GM18507 (cell line): ENCODE data around the gene STATH.
"Not testable (repeated sequence)": the region's sequence is repeated elsewhere in the genome, so short reads cannot be mapped to it uniquely, and the experiment has no call there.

ENCODE experiments used
- DNase-seq: peaks from one replicate; pipeline ENCODE4 v3.0.0; 2011; ENCODE audit warnings: low read depth; ENCODE audit not compliant: insufficient read length; ENCODE audit errors: extremely low spot score
- FAIRE-seq: peaks from 2 replicates; lab custom pipeline; 2011; peaks lifted over from hg19 to GRCh38; lab: Jason Lieb, UNC

STATH gene

DNA sequence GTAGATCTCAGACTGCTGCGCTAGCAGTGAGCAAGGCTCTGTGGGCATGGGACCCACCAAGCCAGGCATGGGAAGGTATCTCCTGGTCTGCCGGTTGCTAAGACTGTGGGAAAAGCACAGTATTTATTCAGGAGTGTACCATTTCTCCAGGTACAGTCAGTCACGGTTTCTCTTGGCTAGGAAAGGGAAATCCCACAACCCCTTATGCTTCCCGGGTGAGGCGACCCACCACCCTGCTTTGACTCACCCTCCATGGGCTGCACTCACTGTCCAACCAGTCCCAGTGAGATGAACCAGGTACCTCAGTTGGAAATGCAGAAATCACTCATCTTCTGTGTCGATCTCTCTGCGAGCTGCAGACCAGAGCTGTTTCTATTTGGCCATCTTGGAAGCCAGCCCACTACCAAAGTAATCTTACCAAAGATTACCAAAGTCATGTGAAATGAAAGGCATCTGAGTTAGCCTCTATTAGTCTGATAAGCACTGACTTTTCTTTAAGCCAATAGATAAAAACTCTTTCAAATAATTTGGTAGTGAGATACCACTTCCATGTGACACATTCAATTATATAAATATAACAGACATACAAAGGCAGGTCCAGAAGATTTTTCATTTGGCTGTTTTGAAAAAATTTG lies 46.0 kb downstream of the STATH start:
- FAIRE-seq (no peak), DNase-seq (no peak)

- DNase-seq, FAIRE-seq: not testable (repeated sequence)
Observed at GRCh38 chr4:70050138-70050537, 54.4 kb downstream of the STATH start, which contains the start of gene HTN1. TSS of gene HTN1 (plus strand) at chr4:70050438. CDS start at chr4:70053077, 2,639 bp downstream.
